Stimulated activated CD8-positive, alpha-beta memory T cell treated with anti-CD3 and anti-CD28 coated beads, Interleukin-12 subunit alpha, Interleukin-12 subunit beta, amount 100 ng/mL, for 24 hours (primary cell): ENCODE data around the gene PCDH9.

Experiments
- DNase-seq: peaks from one replicate; pipeline ENCODE4 v3.0.0-alpha.2; 2020; ENCODE audit errors: extremely low read depth

The PCDH9 gene

DNA sequence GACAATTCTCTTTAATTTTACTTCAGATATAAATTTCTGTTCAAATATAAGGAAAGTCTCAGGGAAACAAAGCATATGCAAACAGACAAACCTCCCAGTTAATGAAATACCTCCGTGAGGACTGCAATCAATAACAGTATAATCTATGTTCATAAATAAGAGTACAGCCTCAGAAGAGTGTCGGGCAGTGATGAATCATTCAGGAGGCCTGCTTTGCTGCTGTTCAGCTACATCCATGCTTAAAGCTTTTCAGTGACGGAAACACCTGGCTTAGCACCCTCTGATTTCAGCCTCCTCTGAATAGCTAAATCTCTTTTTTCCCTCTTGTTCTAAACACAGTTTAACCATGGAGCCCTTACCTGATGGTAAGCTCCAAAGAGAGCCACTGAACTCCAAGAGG lies 69.0 kb downstream of the PCDH9 start:
- no peak for DNase-seq

GRCh38 chr13:67158903-67159302 lies 71.2 kb downstream of the PCDH9 start:
- DNase-seq = no peak

DNA sequence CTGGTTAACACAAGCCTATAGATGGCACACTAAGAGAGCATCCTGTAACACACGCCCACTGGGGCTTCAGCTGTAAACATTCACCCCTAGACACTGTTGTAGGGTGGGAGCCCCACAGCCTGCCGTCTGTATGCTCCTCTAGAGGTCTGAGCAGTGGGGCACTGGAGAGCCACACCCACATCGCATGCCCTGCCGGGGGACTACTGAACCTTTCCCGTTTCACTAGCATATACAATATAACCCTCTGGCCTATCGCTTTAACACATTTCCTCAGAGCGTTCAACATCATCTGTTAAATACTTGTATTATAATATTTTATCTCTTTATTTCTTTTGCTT lies 73.4 kb downstream of the PCDH9 start:
- DNase-seq = no peak

GRCh38 chr13:67155898-67156722 lies 74.0 kb downstream of the PCDH9 start:
- DNase-seq = no peak

DNA sequence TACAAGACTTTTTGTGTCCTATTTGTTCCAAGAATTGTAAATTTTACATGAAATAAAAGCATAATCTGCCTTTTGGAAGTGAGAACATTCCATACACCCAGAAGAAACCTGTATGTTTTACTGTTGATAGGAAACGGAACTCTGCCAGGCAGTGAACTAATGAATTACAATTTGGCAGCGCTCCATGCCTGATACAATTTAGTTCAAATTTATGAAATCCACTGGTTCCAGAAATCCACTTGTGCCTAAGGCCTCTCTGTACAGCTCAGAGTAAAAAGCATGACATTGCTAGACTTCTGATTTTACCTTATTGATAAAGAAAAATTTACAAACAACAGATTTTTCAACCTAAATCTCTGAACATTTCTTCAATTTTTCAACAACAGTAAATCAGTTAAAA lies 78.1 kb downstream of the PCDH9 start:
- DNase-seq = no peak

- no peak for DNase-seq
Measured at GRCh38 chr13:67151652-67152051, 78.5 kb downstream of the PCDH9 start.

- no peak for DNase-seq
Measured at GRCh38 chr13:67150608-67151007, 79.5 kb downstream of the PCDH9 start.

GRCh38 chr13:67148161-67148571 lies 82.0 kb downstream of the PCDH9 start:
- no peak for DNase-seq

DNA sequence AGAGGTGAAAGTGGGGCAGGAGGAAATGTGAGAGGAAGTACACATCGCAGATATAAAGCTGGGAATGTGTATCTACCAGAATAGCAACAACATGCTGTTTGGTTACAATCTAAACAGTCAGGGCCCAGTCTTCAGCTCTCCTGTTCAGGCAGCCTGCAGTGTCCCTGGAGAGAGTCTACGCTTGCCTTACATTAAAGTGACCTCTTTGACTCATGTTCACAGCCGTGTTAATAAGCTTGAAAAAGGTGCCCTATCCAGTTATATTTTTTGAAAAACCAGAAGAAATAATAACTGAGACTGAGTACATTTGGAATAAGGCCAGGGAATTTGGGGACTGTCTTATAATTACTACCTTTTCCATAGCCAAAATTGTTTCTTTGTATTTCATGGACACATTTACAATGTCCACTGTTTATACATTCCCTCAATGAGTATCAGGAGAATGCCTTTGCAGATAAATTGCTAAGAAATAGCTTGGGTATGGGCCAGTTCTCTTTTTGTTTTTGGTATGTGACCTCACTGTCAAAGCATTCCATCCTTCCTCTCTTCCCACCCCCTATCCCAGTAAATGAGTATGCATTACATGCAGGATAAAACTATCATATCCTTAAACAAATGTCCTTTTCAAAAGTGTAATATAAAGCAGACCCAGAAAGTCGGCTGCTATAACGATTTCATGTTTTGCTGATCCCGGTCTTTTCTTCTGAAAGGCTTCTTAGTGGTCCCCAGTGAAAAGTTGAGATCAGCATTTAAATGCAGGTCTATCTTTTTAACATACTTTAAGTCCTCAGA lies 82.6 kb downstream of the PCDH9 start:
- no peak for DNase-seq

- DNase-seq = no peak
Measured at GRCh38 chr13:67146523-67147130, 83.5 kb downstream of the PCDH9 start.

- no peak for DNase-seq
Measured at GRCh38 chr13:67145950-67146349, 84.2 kb downstream of the PCDH9 start.

- no peak for DNase-seq
Measured at GRCh38 chr13:67143544-67144115, 86.5 kb downstream of the PCDH9 start.

DNA sequence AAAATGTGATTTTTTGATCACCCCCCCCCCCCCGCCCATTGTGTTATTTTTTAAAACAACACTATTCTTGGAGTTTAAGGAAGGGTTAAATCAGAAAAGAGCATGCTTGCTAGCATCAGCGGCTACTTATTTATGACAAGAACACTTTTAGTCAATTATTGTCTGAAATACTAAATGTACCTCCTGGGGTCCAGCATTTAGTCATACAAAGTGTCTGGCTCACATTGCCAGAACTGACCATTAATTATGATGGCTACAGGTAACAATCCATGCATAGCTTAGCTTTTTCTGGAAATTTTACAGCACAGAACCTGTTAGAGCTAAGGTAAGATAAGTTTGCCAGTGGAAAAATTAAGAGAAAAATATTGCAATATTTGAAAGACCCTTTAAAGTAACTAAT lies 90.1 kb downstream of the PCDH9 start:
- no peak for DNase-seq

GRCh38 chr13:67139551-67139950 lies 90.6 kb downstream of the PCDH9 start:
- no peak for DNase-seq

- DNase-seq = no peak
Measured at GRCh38 chr13:67138970-67139369, 91.2 kb downstream of the PCDH9 start.

- no peak for DNase-seq
Measured at GRCh38 chr13:67137044-67137735, 92.9 kb downstream of the PCDH9 start.

GRCh38 chr13:67136157-67136556 lies 94.0 kb downstream of the PCDH9 start:
- DNase-seq = no peak

GRCh38 chr13:67135356-67135755 lies 94.8 kb downstream of the PCDH9 start:
- DNase-seq = no peak

- DNase-seq = no peak
Measured at GRCh38 chr13:67134417-67135129, 95.6 kb downstream of the PCDH9 start.

DNA sequence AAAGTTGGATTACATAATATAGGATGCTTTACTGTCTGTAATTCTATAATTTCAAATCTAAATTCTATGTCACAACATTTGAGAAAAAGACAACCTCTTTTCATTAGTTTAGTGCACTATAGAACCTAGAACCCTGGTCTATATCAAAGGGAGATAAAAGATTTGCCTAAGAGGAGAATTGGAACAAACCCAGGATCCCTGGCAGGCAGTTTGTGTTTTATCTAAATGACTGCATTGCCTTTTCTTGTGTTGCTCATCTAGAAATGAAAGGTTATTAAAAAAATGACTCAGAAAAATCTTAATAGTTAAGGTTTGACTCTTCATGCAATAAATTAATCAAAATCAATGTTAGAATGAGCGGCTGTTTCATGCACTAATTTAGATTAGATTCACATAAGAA lies 96.7 kb downstream of the PCDH9 start:
- DNase-seq = no peak

DNA sequence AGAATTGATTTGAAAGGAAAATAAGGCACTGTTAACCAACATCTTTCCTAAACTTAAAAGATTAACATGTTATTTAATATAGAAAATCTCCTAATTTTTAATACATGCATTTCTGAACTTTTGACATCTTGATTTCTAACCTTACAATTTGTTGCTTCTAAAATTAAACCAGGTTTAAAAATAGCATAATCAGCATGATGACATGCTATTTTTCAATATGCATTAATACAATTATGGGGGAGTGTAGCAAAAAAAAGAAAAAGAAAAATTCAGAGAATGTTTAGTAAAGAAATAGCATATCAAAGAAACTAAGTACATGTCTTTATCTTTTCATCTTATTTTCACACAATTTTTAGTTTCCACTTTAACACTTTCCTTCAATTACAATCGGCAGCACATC lies 98.7 kb downstream of the PCDH9 start:
- DNase-seq = no peak
